CD4-positive, alpha-beta T cell treated with Interleukin-2 at 100 ng/mL for 4 hours (primary cell): Measurements from ENCODE around the gene REC114.
"Not testable (repeated sequence)": the region's sequence is repeated elsewhere in the genome, so short reads cannot be mapped to it uniquely, and the experiment has no call there.

Experiments
- DNase-seq: peaks from one replicate; pipeline ENCODE4 v3.0.0-alpha.2; 2020; ENCODE audit warnings: low spot score

Gene REC114

DNA sequence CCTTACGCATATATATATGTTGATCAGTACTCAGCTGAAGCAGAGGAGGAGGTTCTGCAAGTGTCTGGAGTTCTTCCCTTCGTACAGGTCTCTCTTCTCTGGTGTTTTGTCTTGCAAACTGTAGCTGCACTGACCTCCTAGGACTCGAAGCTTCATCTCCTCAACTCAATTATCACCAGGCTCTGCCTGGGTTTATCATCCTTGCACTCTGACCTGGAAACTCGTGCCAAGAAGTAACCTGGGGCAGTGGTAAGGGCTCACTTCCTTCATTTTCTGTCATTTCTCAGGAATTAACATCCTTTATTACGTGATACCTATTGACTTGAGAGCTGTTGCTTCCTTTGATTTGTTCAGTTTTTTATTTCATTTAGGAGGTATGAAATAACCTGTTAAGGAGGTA lies 14.4 kb downstream of the REC114 start:
- no peak for DNase-seq

GRCh38 chr15:73460662-73461061 lies 17.7 kb downstream of the REC114 start:
- DNase-seq: no peak

GRCh38 chr15:73464602-73465001 lies 21.6 kb downstream of the REC114 start:
- no peak for DNase-seq

DNA sequence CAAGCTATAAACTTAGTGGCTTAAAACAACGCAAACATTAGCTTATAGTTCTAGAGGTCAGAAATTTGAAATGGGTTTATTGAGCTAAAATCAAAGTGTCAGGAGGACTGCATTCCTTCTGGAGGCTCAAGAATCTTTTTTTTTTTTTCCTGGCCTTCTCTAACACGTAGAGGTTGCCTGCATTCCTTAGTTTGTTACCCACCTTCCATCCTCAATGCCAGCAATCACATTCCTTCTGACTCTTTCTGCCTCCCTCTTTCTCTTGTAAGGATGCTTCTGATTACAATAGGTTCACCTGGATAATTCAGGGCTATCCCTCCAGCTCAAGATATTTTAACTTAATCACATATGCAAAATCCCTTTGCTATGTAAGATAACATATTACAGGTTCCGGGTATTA lies 24.8 kb downstream of the REC114 start:
- no peak for DNase-seq

DNA sequence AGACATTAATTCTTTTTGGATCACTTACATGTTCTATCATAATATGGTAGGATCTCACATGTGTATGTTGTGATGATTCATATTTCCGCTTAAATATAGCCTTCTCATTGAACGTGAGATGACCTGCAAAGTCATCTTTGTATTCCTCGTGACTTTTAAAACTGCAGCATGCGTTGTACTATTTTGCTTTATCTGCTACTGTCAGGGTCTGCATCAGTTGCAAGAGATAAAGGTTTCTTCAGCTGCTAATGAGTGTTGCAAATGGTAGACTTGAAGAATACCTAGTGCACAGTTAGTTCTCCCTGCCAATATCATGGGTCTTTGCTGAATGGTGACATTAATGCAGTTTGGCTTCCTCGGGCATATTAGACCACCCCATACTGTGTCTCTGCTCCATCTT lies 31.8 kb downstream of the REC114 start:
- no peak for DNase-seq

DNA sequence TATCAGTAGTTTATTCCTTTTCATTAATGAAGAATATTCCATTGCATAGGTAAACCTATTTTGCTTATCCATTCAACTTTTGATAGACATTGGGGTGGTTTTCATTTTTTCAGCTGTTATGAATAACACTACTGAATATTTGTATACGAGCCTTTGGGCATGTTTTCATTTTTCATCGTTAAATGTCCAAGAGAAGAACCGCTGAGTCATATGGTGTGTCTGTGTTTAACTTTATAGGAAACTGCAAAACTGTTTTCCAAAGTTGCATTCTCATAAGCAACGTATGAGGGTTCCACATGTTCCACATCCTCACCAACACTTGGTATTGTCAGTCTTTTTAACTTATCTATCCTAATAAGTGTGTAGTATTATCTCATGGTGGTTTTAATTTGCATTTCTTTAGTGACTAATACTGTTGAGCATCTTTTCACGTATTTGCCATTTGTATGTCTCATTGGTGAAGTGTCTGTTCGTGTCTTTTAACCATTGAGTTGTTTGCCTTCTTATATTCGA lies 33.8 kb downstream of the REC114 start:
- DNase-seq: no peak

GRCh38 chr15:73480050-73480449 lies 37.1 kb downstream of the REC114 start:
- DNase-seq: no peak

GRCh38 chr15:73482166-73482565 lies 39.2 kb downstream of the REC114 start:
- DNase-seq: no peak

DNA sequence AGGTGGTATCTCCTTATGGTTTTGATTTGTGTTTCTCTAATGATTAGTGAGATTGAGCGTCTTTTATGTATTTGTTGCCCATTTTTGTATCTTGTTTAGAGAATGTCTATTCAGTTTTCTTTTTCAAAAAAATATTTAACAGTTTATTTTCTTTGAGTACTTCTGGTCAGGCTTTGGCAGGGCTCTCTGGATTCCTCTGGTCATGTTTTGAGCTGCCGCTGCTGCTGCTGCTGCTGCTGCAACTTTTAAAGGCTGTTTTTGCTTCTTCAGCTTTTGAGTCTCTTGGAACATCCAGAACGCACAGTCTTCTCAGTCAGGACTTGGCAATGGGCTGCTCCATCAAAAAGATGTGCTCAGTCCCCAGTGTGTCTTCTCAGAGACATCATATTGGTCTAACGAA lies 40.1 kb downstream of the REC114 start:
- no peak for DNase-seq

DNA sequence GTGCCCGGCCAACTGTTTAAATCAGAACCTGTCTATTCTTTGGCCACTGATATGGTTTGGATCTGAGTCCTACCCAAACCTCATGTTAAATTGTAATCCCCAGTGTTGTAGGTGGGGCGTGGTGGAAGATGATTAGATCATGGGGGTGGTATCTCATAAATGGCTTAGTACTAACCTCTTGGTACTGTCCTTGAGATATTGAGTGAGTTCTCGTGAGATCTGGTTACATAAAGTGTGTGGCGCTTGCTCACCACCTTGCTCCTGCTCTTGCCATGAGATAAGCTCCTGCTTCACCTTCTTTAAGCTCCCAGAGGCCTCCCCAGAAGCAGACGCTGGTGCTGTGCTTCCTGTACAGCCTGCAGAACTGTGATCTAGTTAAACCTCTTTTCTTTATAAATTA lies 42.4 kb downstream of the REC114 start:
- no peak for DNase-seq

GRCh38 chr15:73485885-73486284 lies 42.9 kb downstream of the REC114 start:
- DNase-seq: not testable (repeated sequence)

GRCh38 chr15:73488698-73489097 lies 45.7 kb downstream of the REC114 start:
- no peak for DNase-seq

- no peak for DNase-seq
Measured at GRCh38 chr15:73493922-73494321, 51.0 kb downstream of the REC114 start.

GRCh38 chr15:73495181-73495580 lies 52.2 kb downstream of the REC114 start:
- no peak for DNase-seq

DNA sequence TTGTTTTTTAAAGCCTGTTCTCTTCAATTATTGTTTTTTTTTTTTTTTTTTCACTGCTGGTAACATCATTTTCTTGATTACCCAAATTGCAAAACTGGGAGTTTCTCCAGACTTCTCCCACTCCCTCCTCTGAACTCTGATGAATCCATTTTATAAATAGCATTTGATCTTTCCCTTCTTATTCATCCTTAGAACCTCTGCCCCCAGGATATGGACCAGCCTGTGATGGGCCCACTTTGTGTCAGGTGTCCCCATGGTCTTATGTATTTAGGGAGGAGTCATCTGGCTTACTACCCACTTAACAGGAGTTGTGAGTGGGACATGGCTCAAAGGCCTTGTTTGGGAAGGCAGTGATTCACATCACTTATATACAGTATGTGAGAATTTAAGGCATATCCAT lies 57.7 kb downstream of the REC114 start:
- DNase-seq: no peak

GRCh38 chr15:73504885-73505284 lies 61.9 kb downstream of the REC114 start:
- DNase-seq: no peak

DNA sequence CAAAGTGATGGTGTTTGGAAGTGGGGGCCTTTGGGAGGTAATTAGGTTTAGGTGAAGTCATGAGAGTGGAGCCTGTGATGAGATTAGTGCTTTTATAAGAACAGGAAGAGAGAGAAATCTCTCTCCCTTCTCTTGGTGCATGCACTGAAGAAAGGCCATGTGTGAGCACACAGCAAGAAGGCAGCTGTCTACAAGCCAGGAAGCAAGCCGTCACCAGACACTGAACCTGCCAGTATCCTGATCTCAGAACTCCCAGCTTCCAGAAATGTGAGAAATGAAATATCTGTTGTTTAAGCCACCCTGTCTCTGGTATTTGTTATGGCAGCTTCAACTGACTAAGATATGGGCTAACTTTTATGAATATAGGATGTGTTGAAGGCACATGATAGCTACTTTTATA lies 72.6 kb downstream of the REC114 start:
- DNase-seq: no peak

GRCh38 chr15:73517566-73517965 lies 74.6 kb downstream of the REC114 start:
- DNase-seq: no peak

- no peak for DNase-seq
Measured at GRCh38 chr15:73518180-73518862, 75.4 kb downstream of the REC114 start.

GRCh38 chr15:73518876-73519733 lies 76.1 kb downstream of the REC114 start:
- no peak for DNase-seq

- DNase-seq: no peak
Measured at GRCh38 chr15:73522011-73522410, 79.0 kb downstream of the REC114 start.

- no peak for DNase-seq
Measured at GRCh38 chr15:73524919-73525318, 82.0 kb downstream of the REC114 start.

DNA sequence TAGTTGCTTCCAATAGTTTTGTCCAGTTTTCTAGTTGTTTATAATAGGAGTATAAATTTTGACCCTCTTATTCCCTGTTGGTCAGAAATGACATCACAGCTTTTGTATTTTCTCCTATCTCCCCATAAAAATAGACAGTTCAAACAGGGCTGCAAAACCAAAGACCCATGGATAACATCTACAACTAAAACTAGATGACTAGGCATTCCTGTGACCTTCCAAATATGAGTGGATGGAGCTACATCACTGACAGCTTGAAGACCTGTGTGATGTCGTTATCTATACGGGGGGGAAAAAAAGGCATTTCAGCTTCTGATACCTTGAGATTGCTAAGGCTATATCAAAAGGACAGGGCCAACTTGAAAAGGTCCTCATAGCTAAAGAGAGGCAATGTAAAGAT lies 84.6 kb downstream of the REC114 start:
- no peak for DNase-seq
